Measurements from ENCODE around the gene USP53.
A peak's percentile ranks its signal among the peaks of the same experiment; 100 is the strongest.
"Not testable (repeated sequence)": the region's sequence is repeated elsewhere in the genome, so short reads cannot be mapped to it uniquely, and the experiment has no call there.

USP53 gene

DNA sequence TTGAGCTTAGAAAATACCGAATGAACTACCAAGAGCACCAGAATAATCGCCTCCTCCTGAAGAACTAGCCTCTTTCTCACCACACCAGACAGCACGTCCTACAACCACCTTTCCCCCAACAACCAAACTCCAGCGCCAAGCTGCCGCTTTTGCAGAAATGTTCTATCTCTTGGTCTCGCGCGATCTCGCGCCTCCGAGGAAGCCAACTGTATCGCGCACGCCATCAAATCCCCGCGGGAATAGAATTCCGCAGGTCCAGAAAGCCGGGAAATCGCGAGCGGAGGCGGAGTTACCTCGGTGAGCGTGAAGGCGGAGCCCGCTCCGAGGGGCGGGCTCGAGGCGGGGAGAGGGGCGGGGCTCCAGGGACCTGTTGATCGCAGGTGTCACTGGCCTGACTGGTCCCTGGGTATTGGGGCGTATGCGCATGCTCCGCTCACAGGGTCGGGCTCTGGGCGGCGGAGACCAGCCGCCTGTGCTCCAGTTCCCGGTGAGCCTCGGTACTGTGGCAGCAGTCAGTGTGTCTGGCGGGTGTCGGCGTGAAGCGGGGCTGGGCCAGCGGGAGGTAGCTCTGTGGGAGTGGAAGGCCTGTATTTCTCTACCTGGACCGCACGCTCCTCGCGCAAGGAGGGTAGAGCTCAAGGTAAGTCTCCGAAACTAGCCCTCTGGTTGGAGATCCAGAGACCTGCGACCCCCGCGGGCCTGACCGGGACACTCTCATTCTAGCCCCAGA is at the start of gene USP53:
TSS of gene USP53 (plus strand) at position 480 of the 730 bp plus-strand sequence. CDS start 27,047 bp downstream, outside the sequence.
- peak; percentile 94 to 99 for DNase-seq

DNA sequence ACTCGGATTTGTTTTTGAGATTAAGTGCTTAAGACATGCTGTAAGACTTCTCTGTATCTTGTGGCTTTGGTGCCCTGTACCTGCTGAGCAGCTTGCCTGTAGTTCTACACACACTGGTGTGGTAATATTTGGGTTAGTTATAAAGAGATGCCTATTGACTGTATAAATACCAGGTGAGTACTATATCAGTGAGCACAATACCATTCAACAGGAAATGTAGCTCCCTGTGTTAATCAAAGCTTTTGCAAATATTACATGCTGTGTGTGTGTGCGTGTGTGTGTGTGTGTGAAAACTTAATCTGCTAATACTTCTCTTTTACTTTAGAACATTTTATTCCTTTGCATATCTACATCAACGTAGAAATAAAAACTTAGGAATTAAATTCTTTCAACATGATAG is 46.7 kb upstream of the USP53 start:
- DNase-seq, result no peak

DNA sequence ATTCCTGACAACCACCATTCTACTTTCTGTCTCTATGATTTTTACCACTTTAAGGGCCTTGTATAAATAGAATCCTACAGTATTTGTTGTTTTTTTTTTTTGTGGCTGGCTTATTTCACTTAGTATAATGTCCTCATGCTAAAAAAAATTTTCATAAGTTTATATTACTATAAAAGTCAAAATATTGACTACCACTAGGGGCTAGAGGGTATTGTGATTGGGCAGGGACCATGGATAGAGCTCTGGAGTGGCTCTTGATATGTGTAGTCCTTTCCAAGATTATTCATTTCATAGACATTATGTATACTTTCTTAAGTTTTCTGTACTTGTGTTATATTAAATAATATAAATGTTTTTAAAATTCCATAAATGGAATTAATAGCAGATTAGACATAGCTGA is 42.3 kb upstream of the USP53 start:
- no peak for DNase-seq

DNA sequence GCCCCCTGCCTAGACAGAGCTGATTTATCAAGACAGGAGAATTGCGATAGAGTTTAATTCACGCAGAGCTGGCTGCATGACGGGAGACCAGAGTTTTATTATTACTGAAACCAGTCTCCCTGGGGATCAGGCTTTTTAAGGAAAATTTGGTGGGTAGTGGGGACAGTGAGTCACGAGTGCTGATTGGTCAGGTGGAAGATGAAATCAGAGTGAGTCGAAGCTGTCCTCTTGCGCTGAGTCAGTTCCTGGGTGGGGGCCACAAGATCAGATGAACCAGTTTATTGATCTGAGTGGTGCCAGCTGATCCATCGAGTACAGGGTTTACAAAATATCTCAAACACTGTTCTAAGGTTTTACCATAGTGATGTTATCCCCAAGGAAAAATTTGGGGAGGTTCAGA is 40.3 kb upstream of the USP53 start:
- no peak for DNase-seq

DNA sequence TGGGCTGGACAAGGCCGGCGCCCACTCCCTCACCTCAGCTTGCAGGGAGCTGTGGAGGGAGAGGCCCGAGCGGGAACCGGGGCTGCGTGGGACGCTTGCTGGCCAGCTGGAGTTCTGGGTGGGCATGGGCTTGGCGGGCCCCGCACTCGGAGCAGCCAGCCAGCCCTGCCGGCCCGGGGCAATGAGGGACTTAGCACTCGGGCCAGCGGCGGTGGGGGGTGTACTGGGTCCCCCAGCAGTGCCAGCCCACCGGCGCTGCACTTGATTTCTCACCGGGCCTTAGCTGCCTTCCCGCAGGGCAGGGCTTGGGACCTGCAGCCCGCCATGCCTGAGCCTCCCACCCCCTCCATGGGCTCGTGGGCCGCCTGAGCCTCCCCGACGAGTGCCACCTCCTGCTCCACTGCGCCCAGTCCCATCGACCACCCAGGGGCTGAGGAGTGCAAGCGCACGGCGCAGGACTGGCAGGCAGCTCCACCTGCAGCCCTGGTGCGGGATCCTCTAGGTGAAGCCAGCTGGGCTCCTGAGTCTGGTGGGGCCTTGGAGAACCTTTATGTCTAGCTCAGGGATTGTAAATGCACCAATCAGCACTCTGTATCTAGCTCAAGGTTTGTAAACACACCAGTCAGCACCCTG is 38.7 kb upstream of the USP53 start:
- DNase-seq, result not testable (repeated sequence)

DNA sequence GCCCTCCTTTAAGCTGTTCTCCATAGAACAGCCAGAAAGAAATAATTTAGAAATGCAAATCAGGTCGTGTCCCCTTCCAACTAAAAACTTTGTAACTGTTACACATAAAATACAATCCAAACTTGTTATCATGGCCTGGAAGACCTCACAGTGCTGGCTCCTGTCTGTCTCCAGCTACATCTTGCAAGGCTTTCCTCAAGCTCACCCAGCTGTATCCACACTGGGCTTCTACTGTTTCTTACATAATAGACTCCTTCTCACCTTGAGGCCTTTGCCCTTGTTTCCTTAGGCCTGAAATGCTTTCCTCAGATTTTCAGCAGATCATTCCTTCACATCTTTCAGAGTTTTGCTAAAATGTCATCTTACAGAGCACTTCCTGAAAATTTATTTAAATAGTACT is 33.5 kb upstream of the USP53 start:
- DNase-seq, result no peak

DNA sequence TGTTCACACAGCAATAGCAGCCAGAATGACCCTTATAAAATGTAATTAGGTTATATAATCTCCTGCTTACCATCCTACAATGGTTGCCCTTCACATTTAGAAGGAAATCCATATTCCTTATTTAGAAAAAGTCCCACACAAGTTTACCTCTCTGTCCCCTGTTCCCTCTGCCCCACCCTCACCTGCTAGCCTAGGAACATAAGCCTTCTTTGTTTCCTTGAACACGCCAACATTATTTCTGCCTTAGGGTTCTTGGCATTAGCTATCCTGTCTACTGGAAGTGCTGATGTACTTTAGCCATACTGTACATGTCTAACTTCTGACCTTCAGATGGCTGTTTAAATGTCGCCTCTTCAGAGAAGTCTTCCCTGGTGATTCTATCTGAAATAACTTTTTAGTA is 28.4 kb upstream of the USP53 start:
- DNase-seq, result no peak

DNA sequence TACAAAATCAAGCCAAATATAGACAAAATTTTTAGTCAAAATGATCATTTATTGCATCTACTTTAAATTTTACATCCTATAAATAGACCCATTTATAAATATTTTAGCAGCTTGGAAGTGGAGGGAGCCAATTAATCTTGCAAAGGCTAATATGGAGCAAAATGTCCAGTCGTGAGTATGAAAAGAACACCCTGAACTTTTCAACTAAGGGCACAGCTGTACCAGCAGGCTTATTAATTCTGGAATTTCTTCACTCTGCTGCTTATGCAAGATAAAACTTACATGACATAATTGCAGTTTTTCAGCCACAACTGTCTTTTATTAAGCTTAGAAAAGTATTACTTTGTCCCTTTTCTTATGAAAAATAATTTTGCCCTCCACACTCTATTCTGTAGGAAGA is 22.9 kb upstream of the USP53 start:
- DNase-seq, result no peak

DNA sequence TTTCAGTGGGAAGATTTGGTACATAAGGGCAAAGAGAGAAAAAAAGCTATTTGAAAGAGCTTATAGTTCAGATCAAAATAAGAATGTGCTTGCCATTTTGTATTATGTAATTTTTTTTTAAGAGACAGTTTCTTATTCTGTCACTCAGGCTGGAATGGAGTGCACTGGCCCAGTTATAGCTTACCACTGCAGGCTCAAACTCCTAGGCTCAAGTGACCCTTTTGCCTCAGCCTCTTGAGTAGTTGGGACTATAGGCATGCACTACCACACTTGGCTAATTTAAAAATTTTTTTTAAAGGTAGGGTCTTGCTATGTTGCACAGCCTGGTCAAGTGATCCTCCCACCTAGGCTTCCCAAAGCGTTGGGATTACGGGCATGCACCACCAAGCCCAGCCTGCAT is 22.2 kb upstream of the USP53 start:
- no peak for DNase-seq

DNA sequence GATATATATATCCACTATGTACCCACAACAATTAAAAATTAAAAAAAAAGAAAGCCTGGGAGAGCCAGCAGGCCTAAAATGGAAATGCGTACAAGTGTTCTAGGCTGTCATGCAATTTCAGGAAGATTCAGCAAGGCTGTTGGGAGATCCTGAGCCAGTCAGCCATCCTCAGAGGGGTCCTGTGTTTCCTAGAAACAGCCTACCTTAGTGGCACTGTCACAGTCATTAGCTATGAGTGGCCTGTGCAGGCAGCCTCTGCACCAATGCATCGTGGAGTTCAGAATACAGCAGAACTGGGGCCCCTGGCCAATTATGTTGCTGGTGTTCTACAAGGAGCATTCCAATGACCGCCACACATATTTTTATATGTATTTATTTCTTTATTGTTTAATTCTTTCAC is 21.0 kb upstream of the USP53 start:
- no peak for DNase-seq

DNA sequence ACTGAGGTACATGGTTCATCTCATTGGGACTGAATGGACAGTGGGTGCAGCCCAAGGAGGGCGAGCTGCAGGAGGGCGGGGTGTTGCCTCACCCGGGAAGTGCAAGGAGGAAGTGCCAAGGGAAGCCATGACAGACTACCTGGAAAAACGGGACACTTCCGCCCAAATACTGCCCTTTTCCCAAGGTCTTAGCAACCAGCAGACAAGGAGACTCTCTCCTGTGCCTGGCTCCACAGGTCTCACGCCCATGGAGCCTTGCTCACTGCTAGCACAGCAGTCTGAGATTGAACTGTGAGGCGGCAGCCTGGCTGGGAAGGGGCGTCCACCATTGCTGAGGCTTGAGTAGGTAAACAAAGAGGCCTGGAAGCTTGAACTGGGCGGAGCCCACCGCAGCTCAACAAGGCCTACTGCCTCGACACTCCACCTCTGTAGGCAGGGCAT is 14.7 kb upstream of the USP53 start:
- DNase-seq, result no peak

DNA sequence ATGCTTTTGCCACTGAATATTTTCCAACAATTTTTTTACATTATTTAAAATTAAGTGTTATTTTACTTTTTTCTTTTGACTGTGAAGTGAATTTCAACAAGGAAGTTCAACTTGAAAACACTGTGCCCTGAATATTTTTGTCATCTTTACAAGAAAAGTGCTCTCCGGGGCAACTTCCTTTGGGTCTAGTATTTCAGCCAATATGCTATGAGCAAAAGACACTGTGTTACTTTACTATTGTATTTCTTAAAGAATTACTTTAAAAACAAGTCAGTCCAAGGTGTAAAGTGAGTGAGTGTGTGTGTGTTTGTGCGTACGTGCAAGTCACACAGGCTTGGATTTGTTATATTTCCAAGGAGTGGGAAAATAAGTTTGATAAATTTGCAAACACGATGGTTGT is 7.6 kb upstream of the USP53 start:
- DNase-seq, result no peak

DNA sequence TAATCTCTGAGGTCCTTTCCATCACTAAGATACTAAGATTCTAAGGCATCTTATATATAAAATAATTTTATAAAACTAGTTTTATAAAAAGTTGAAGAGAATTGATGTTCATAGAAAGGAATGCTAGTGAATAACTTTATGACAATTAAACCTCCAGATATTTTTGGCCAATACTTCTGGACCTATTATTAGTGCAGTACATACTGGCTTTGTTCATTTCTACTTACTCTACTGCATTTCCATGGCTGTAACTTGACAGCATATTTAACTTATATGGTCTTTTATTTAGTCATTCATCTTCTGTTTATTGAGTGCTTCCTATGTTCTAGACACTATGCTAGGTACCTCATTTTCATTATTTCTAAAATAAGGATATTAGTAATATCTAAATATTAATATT is 6.8 kb upstream of the USP53 start:
- DNase-seq, result no peak

DNA sequence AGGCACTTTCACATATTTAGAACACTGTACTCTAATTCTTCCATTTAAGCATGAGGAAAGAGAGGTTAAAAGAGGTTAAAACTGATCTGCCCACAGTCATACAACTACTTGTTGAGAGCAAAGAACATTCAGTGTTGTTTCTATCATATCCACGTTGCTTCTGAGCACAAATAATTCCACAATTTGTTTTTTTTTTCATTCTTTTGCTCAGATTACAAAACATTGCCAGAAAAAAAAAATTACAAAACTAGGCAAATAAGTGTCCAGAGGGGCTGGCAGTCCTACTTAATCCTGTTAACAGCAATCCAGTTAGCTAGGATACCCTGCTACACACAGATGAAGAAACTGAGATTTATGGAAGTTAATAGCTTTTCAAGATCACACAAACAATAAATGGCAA is 6.3 kb upstream of the USP53 start:
- no peak for DNase-seq

DNA sequence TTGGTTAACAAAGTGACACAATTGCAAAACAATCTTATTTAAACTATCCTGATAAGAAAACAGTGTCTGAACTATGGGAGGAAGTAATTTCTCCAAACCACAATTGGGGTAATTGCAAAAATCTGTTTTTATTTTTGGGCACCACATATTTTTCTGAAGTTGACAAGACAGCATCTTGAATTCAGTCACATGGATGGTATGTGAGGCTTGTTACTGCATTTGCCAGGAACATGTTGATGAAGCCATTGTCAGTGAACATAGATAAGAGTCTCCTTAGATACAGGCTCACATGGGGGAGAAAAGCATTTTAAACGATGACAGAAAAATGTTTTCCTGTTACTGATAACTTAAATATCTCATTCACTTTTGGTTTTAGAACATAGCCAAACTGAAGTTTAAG is 5.5 kb upstream of the USP53 start:
- no peak for DNase-seq

DNA sequence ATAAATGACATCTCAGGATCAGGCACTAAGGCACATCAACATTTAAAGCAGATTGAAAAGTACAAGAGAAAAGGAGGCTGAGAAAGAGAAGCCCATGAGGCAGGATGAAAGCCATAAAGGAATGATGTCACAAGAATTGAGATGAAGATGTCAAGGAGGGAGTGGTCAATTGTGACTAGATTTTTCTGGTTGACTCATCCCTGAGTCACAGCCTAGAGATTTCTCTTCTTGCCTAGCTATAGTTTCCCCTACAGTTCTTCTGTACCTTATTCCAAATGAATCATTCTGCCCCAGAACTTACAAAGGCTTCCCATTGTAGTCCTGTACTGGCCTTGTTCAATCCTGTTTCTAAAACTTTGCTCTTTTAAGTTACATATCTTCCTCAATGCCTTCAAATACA is 3.4 kb upstream of the USP53 start:
- DNase-seq, result no peak

DNA sequence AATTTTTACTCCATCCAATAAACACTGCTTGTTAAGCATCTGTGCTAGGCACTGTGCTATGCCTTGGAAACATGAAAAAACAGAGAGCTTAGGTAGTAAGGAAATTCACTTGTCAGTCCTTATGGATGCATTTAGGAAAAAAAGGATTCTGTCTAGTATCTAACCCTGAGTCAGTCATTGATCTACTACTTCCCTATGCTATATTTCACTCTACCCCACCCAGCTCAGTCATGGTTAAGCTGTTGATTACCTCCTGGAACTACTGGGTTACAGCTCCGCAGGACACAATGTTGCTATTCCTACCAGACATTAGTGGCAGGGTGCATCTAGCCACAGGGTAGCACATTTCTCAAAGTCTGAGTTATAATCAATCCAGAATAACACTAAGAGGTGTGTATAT is 2.9 kb upstream of the USP53 start:
- no peak for DNase-seq

DNA sequence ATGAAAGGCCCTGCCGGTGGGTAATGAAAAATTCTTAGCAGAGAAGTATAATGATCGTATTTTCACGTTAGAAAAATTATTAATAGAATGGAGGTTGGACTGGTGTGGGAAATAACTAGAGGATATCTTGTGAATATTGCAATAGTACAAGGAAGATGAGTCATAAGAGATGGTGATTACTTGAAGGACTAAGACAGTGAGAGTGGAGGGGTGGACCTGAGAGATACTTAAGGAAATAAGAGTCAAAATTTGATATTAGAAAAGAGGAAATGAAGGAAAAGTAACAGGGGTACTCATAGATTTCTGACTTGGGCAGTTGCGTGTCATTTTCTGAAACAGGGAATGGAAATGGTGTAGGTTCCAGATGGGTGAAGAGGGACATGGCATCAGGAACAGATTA is 1.7 kb upstream of the USP53 start:
- no peak for DNase-seq

DNA sequence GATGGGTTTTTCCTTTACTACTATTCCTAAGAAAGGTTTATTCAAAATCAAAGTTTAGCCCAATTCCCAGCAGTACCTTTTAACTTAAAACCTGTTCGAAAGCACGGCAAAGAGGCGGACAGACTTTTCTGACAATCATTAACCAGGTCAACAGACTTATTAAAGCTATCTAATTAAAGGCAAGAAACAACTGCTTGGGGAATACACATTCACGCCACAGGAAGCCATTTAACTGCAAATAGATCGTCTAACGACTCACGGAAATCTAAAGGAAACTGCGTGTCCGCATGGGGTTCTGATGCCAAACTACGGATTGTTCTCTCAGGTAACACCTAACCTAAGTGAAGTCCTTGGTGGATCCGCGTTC is 663 bp upstream of the USP53 start:
- DNase-seq, result peak in 1 of 2 experiments; percentile 89

DNA sequence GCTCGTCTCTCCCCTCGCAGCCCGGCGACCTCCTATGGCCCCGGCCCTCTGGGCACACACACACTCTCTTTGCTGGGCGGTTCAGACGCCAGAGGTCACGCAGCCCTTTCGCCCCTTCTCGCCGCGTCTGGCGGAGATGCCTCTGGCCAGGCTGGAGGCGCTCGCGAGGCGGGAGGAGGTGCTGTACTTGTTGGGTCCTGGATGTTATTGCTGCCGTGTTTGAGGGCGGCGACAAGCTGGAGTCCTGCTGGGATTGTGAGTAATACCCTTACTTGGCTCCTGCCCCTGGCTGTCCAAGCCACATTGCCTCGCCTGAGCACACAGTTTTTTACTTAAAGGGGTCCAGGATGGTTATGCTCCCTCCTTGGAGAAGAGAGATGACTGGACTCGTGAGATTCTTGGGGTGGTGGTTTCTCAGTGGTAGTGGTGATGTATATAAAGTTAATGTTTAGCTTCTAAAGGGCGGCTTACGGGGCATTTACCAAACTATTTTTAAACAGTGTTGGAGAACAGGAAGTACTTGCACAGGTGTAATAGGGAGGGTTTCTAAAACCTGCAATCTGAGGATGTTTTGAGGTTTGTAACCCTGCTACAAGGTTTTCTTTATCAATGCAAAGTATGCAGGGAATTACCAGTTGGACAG is 572 bp downstream of the USP53 start:
- DNase-seq, result peak; percentile 83 to 89

DNA sequence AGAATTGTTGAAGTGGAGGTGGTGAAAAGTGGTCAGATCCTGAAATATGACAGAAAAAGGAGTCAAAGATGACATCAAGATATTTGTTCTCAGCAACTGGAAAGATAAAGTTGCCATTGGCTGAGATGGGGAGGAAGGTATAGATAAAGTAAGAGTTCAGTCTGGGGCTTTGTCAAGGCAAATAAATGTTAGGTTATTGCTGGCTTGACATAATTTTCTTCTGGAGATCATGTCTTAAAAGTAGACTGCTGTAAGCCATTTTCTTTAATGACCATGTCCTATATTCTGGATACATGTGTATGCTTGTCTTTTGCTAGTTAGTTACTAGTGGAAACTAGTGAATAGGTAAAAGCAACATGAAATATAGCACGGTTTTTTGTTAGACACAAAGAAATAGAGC is 5.6 kb downstream of the USP53 start:
- DNase-seq, result no peak

DNA sequence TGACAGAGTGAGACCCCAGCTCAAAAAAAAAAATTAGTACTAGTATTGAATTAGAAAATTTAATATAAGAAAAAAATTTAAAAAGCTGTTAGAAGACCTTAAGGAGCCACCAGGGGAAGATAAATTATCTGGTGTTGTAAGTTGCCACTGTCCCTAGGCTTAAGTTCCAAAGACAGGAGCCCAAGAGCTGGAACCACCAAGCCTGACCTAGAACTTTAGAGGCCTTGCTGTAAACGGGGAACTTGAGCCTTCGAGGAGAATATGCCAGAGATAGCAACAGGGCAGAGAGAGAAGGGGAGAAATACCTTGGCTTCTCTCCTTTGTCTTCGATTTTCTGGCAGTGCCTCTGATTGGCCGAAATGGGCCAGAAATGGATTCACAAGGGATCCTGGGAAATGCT is 8.9 kb downstream of the USP53 start:
- no peak for DNase-seq

DNA sequence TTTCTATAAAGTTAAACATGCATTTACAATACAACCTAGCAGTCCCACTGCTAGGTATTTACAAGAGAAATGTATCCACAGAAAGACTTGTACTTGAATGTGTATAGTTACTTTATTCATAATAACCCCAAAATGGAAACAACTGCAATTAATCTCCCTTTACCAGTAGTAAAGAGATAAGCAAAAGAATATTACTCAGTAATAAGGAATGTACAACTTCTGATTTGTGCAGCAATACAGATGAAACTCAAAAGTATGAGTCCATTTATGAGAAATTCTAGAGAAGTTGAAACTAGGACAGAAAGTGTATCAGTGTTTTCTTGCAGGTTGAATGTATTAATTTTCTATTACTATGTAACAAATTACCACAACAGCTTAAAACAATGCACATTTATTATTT is 15.2 kb downstream of the USP53 start:
- DNase-seq, result no peak

DNA sequence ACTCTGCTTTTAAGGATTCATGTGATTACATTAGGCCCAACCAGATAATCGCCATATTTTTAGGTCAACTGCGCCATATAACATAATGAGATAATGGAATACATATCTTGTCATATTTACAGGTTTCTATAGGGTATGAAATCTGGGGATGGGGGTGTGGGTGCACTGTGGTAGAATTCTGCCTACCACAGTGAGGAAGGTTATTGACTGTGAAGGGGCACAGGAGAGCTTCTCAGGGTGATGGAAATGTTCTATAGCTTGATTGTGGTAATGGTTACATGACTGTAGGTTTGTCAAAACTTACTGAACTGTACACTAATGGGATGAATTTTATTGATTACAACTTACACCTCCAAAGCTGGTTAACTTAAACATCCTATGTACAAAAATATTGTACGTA is 15.9 kb downstream of the USP53 start:
- DNase-seq, result no peak

Data from NCI-H526 (cell line).